ENCODE data around the gene MS4A18. TPM values are rescaled to one million over a fixed set of nuclear protein-coding genes. Genes with fewer than 3 reads are reported as not detected.

Gene MS4A18
- polyA plus RNA-seq, 1 experiment, result not detected

- DNase-seq (ENCODE audit: low read depth), result no peak
- no peaks in the 10 kb centered on the region for H3K36me3 ChIP-seq (ENCODE audit: control insufficient read depth, insufficient read depth, low read length)
- no peak overlapping the region for H3K4me3 ChIP-seq (ENCODE audit: low read depth, low read length)
- ChIA-PET CTCF (interaction anchor here (1.8 kb wide), 1 partner anchor 10 kb away, joined by 10 read pairs; no protein-coding TSS in a partner anchor), POLR2A (no interaction called here)
- TF ChIP-seq CTCF (IDR thresholded peaks at IDR 0.05; ENCODE audit: insufficient read depth, low read depth, low read length), result no peak
- peaks cover 4% of the 10 kb centered on the region; the same call in 1 of the 2 replicates for H3K27me3 ChIP-seq (ENCODE audit: control insufficient read depth, insufficient read depth, low read length)
Observed at GRCh38 chr11:60765355-60765754, 40.8 kb downstream of the MS4A18 start.

- ChIA-PET POLR2A (no interaction called here), CTCF (interaction anchor here (0.6 to 2.1 kb wide), 2 partner anchors 8 to 65 kb away, joined by 3 to 10 read pairs; no protein-coding TSS in a partner anchor)
- no peak for TF ChIP-seq CTCF (IDR thresholded peaks at IDR 0.05; ENCODE audit: insufficient read depth, low read depth, low read length)
- DNase-seq (ENCODE audit: low read depth), result no peak
- no peak overlapping the region for H3K4me3 ChIP-seq (ENCODE audit: low read depth, low read length)
- H3K27me3 ChIP-seq (ENCODE audit: control insufficient read depth, insufficient read depth, low read length), result peaks cover 1% of the 10 kb centered on the region; the same call in 1 of the 2 replicates
- no peaks in the 10 kb centered on the region for H3K36me3 ChIP-seq (ENCODE audit: control insufficient read depth, insufficient read depth, low read length)
Observed at GRCh38 chr11:60766547-60766946, 42.0 kb downstream of the MS4A18 start.

- CTCF ChIA-PET, result interaction anchor here (2.1 kb wide), 1 partner anchor 8 kb away, joined by 10 read pairs; no protein-coding TSS in a partner anchor
- TF ChIP-seq CTCF (IDR thresholded peaks at IDR 0.05; ENCODE audit: insufficient read depth, low read depth, low read length), result peak; percentile 52
- no peak for DNase-seq (ENCODE audit: low read depth)
- Histone ChIP-seq H3K27me3 (ENCODE audit: control insufficient read depth, insufficient read depth, low read length) (peaks cover 1% of the 10 kb centered on the region; the same call in 1 of the 2 replicates), H3K4me3 (ENCODE audit: low read depth, low read length) (no peak overlapping the region), H3K36me3 (ENCODE audit: control insufficient read depth, insufficient read depth, low read length) (no peaks in the 10 kb centered on the region)
- POLR2A ChIA-PET, result no interaction called here
Observed at GRCh38 chr11:60767388-60767811, 42.9 kb downstream of the MS4A18 start.

- Histone ChIP-seq H3K27me3 (ENCODE audit: control insufficient read depth, insufficient read depth, low read length) (peaks cover 1% of the 10 kb centered on the region; the same call in 1 of the 2 replicates), H3K36me3 (ENCODE audit: control insufficient read depth, insufficient read depth, low read length) (no peaks in the 10 kb centered on the region), H3K4me3 (ENCODE audit: low read depth, low read length) (no peak overlapping the region)
- CTCF ChIA-PET, result interaction anchor here (1.7 kb wide), 1 partner anchor 10 kb away, joined by 5 read pairs; no protein-coding TSS in a partner anchor
- TF ChIP-seq CTCF (IDR thresholded peaks at IDR 0.05; ENCODE audit: insufficient read depth, low read depth, low read length), result no peak
- POLR2A ChIA-PET, result no interaction called here
- no peak for DNase-seq (ENCODE audit: low read depth)
Observed at GRCh38 chr11:60768202-60768601, 43.7 kb downstream of the MS4A18 start.

GRCh38 chr11:60769273-60769672, 44.8 kb downstream of the MS4A18 start:
- no peak for TF ChIP-seq CTCF (IDR thresholded peaks at IDR 0.05; ENCODE audit: insufficient read depth, low read depth, low read length)
- CTCF ChIA-PET, result interaction anchor here (1.6 to 1.7 kb wide), 2 partner anchors 9 to 106 kb away, joined by 4 to 5 read pairs; no protein-coding TSS in a partner anchor
- POLR2A ChIA-PET, result no interaction called here
- Histone ChIP-seq H3K27me3 (ENCODE audit: control insufficient read depth, insufficient read depth, low read length) (no peaks in the 10 kb centered on the region), H3K4me3 (ENCODE audit: low read depth, low read length) (no peak overlapping the region), H3K36me3 (ENCODE audit: control insufficient read depth, insufficient read depth, low read length) (no peaks in the 10 kb centered on the region)
- no peak for DNase-seq (ENCODE audit: low read depth)
